ENCODE measurements around the gene FGF2.

Gene FGF2

GRCh38 chr4:122946142-122946541 is 119.5 kb downstream of the FGF2 start:
- DNase-seq: no peak

All from CD4-positive, alpha-beta T cell treated with Interleukin-17A for 1 hour (primary cell).